MCF 10A (cell line): ENCODE measurements around the gene TBC1D12. TPM values are rescaled to one million over a fixed set of nuclear protein-coding genes. Genes with fewer than 3 reads are reported as not detected.

Experiments used
- BruUV-seq: library from RNA; stranded (reverse); fragments of 400-500 nt; replicated peaks from 2 replicates; lab custom pipeline; 2021; lab: Mats Ljungman, UMichigan
- CTCF ChIA-PET: fragments of 300-600 bp; sonication (Branson Sonifier 250); formaldehyde crosslinking; extraction: SDS; loops from one replicate; lab custom pipeline; 2021; ENCODE audit warnings: antibody characterized with exemption, inconsistent platforms; lab: Yijun Ruan, JAX
- POLR2A ChIA-PET: fragments of 300-600, 350-650 bp; sonication (Branson Sonifier 250); formaldehyde crosslinking; extraction: SDS; loops from one replicate; lab custom pipeline; 2020; ENCODE audit warnings: antibody characterized with exemption, inconsistent platforms; lab: Yijun Ruan, JAX
- DNase-seq: peaks from one replicate; pipeline ENCODE4 v3.0.0-alpha.2; 2018; ENCODE audit not compliant: unreplicated experiment
- H3K27ac Mint-ChIP-seq: one replicate; pipeline ENCODE4 v1.8.0; 2022; ENCODE audit warnings: mild to moderate bottlenecking, low read depth, mixed read lengths; ENCODE audit not compliant: unreplicated experiment
- H3K27me3 Mint-ChIP-seq: one replicate; pipeline ENCODE4 v1.8.0; 2022; ENCODE audit warnings: mixed read lengths; ENCODE audit not compliant: insufficient read depth, unreplicated experiment
- H3K36me3 Mint-ChIP-seq: one replicate; pipeline ENCODE4 v1.8.0; 2022; ENCODE audit warnings: mild to moderate bottlenecking, moderate library complexity, mixed read lengths; ENCODE audit not compliant: insufficient read depth, unreplicated experiment
- H3K4me1 Mint-ChIP-seq: one replicate; pipeline ENCODE4 v1.8.0; 2022; ENCODE audit warnings: mixed read lengths; ENCODE audit not compliant: insufficient read depth, unreplicated experiment
- H3K4me3 Mint-ChIP-seq: one replicate; pipeline ENCODE4 v1.8.0; 2022; ENCODE audit warnings: mild to moderate bottlenecking, moderate library complexity, mixed read lengths; ENCODE audit not compliant: unreplicated experiment
- H3K9me3 Mint-ChIP-seq: one replicate; pipeline ENCODE4 v1.8.0; 2022; ENCODE audit warnings: mixed read lengths; ENCODE audit not compliant: unreplicated experiment
- intact Hi-C: fragments of 100-400 bp; cut with micrococcal nuclease; formaldehyde crosslinking; loops from 2 replicates; pipeline ENCODE4 v1.14.1; 2022
- total RNA-seq: library from RNA; stranded (reverse); gene quantifications from 2 replicates; pipeline ENCODE4 v1.2.3, GENCODE V29; 2022
- TF ChIP-seq, protein P1 (sequence below): fragments of 200-600 bp; IDR thresholded peaks from one replicate; pipeline ENCODE4 v1.8.0; 2022; ENCODE audit warnings: antibody characterized with exemption, mild to moderate bottlenecking; ENCODE audit not compliant: unreplicated experiment

The TBC1D12 gene
- total RNA-seq, 1 experiment from 2014 or later = 5.4 TPM

DNA sequence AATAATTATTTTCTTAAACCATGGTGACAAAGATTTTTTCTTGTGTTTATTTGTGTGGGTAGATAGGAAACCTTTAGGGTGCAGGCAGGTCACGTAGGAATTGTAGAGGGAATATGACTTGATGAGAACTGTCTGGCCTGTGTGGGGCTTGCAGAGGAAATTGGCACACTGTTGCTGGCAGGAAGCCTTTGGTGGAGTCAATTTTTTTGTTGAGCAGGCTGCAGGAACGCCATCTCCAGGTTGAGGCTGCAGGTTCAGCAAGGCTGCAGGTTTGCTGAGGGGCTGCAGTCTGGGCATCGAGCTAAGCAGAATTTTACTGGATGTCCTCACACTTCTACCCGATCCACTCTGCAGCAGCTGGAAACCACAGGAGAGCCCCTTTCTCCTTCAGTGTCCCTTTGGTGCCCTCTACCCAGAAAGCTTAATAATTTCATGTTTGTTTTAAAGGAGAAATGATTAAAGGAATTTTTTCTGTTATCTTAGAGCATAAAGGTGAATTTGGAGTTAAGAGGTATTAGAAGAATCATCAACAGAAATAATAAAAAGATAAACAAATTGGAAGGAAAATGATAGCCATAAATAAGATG lies 37.0 kb downstream of the TBC1D12 start:
- TF ChIP-seq, protein P1, sequence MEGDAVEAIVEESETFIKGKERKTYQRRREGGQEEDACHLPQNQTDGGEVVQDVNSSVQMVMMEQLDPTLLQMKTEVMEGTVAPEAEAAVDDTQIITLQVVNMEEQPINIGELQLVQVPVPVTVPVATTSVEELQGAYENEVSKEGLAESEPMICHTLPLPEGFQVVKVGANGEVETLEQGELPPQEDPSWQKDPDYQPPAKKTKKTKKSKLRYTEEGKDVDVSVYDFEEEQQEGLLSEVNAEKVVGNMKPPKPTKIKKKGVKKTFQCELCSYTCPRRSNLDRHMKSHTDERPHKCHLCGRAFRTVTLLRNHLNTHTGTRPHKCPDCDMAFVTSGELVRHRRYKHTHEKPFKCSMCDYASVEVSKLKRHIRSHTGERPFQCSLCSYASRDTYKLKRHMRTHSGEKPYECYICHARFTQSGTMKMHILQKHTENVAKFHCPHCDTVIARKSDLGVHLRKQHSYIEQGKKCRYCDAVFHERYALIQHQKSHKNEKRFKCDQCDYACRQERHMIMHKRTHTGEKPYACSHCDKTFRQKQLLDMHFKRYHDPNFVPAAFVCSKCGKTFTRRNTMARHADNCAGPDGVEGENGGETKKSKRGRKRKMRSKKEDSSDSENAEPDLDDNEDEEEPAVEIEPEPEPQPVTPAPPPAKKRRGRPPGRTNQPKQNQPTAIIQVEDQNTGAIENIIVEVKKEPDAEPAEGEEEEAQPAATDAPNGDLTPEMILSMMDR = no peak
- Mint-ChIP-seq H3K36me3 (no peaks in the 10 kb centered on the region), H3K27ac (no peak overlapping the region), H3K4me1 (no peaks in the 10 kb centered on the region), H3K9me3 (peaks cover 7% of the 10 kb centered on the region), H3K27me3 (no peaks in the 10 kb centered on the region), H3K4me3 (no peak overlapping the region)
- intact Hi-C loops = no loop called here
- peak; percentile 28 for DNase-seq
- ChIA-PET CTCF (interaction anchor here (0.6 to 1.5 kb wide), 4 partner anchors 28 to 617 kb away, joined by 3 to 4 read pairs (median 3); no protein-coding TSS in a partner anchor), POLR2A (interaction anchor here (3.9 kb wide), 1 partner anchor 36 kb away, joined by 18 read pairs; the partner anchor contains the start of gene TBC1D12)
- BruUV-seq = no TSS peak

DNA sequence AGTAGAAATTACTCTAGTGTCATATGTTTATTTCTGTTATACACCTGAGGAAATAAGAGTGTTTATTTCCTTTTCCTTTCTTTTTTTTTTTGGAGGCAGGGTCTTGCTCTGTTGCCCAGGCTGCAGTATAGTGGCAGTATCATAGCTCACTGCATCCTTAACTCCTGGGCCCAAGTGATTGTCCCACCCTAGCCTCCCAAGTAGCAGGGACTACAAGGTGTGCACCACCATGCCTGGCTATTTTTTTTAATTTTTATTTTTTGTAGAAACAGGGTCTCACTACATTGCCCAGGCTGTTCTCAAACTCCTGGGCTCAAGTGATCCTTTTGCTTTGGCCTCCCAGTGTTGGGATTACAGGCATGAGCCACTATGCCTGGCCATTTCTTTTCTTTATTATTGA lies 37.8 kb downstream of the TBC1D12 start:
- no peak for DNase-seq
- POLR2A ChIA-PET = interaction anchor here (0.7 to 3.9 kb wide), 3 partner anchors 8 to 78 kb away, joined by 3 to 18 read pairs (median 3); partner anchors contain the start of gene TBC1D12
- CTCF ChIA-PET = interaction anchor here (0.6 to 1.9 kb wide), 6 partner anchors 28 to 618 kb away, joined by 3 to 11 read pairs (median 4); no protein-coding TSS in a partner anchor
- H3K9me3 Mint-ChIP-seq = peaks cover 7% of the 10 kb centered on the region
- BruUV-seq = no TSS peak
- TF ChIP-seq, protein P1 = no peak
- no peaks in the 10 kb centered on the region for H3K4me1 Mint-ChIP-seq
- intact Hi-C loops = loop anchor here (5.0 to 10.0 kb wide), 3 partner anchors 38 to 625 kb away; partner anchors contain the start of genes NOC3L and TBC1D12
- no peak overlapping the region for H3K27ac Mint-ChIP-seq
- no peaks in the 10 kb centered on the region for H3K27me3 Mint-ChIP-seq
- no peaks in the 10 kb centered on the region for H3K36me3 Mint-ChIP-seq
- no peak overlapping the region for H3K4me3 Mint-ChIP-seq

DNA sequence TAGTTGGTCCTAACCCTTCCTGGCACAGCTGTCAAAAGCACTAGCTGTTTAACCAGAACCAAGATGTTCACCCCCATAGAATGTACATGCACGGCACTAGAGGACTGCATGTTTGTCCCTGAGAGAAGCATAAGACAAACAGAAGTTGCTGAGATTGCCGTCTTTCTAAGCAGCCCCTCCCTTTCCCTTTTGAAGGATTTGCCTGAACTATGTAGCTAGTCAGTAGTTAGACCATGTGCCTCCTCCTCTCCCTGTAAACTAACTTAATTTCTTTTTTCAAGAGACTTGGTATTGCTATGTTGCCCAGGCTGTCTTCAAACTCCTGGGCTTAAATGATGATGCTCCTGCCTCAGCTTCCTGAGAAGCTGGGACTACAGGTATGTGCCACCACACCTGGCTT lies 40.7 kb downstream of the TBC1D12 start:
- no peaks in the 10 kb centered on the region for H3K9me3 Mint-ChIP-seq
- H3K4me1 Mint-ChIP-seq = no peaks in the 10 kb centered on the region
- DNase-seq = no peak
- H3K4me3 Mint-ChIP-seq = no peak overlapping the region
- BruUV-seq = no TSS peak
- CTCF ChIA-PET = interaction anchor here (0.5 to 3.1 kb wide), 7 partner anchors 13 to 126 kb away, joined by 3 to 25 read pairs (median 15); partner anchors contain the start of gene NOC3L
- H3K27me3 Mint-ChIP-seq = no peaks in the 10 kb centered on the region
- TF ChIP-seq, protein P1 = no peak
- no peak overlapping the region for H3K27ac Mint-ChIP-seq
- no peaks in the 10 kb centered on the region for H3K36me3 Mint-ChIP-seq
- POLR2A ChIA-PET = interaction anchor here (1.0 to 3.9 kb wide), 2 partner anchors 40 to 136 kb away, joined by 3 to 18 read pairs; partner anchors contain the start of gene TBC1D12
- intact Hi-C loops = loop anchor here (5.0 to 10.0 kb wide), 3 partner anchors 41 to 628 kb away; partner anchors contain the start of genes NOC3L and TBC1D12

DNA sequence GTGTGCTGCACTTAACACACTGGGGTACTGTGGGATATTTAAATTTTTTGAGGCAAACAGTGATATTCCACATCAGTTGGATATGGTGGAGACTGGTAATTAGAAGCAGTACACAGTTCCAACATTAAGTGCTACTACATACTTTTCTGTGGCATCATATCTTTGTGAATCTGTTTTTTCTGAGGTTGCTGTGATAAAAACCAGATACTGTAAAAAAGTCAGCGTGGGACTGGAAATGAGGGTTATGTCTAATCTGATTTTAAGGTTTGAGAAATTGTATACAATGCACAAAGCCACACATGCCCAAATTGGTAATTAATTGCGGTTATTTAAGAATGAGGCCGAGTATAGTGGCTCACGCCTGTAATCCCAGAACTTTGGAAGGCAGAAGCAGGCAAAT lies 41.2 kb downstream of the TBC1D12 start:
- Mint-ChIP-seq H3K9me3 (no peaks in the 10 kb centered on the region), H3K27ac (no peak overlapping the region), H3K4me3 (no peak overlapping the region), H3K36me3 (no peaks in the 10 kb centered on the region), H3K27me3 (no peaks in the 10 kb centered on the region), H3K4me1 (no peaks in the 10 kb centered on the region)
- DNase-seq = no peak
- intact Hi-C loops = loop anchor here (5.0 to 10.0 kb wide), 3 partner anchors 41 to 629 kb away; partner anchors contain the start of genes NOC3L and TBC1D12
- POLR2A ChIA-PET = interaction anchor here (0.6 to 3.9 kb wide), 12 partner anchors 9 to 104 kb away, joined by 3 to 20 read pairs (median 4); partner anchors contain the start of genes NOC3L and TBC1D12
- CTCF ChIA-PET = interaction anchor here (0.6 to 3.1 kb wide), 49 partner anchors 9 to 1887 kb away, joined by 3 to 50 read pairs (median 4); partner anchors contain the start of genes NOC3L and TBC1D12
- BruUV-seq = no TSS peak
- TF ChIP-seq, protein P1 = no peak
